ENCODE results near the gene TTC34.

TTC34 gene

DNA sequence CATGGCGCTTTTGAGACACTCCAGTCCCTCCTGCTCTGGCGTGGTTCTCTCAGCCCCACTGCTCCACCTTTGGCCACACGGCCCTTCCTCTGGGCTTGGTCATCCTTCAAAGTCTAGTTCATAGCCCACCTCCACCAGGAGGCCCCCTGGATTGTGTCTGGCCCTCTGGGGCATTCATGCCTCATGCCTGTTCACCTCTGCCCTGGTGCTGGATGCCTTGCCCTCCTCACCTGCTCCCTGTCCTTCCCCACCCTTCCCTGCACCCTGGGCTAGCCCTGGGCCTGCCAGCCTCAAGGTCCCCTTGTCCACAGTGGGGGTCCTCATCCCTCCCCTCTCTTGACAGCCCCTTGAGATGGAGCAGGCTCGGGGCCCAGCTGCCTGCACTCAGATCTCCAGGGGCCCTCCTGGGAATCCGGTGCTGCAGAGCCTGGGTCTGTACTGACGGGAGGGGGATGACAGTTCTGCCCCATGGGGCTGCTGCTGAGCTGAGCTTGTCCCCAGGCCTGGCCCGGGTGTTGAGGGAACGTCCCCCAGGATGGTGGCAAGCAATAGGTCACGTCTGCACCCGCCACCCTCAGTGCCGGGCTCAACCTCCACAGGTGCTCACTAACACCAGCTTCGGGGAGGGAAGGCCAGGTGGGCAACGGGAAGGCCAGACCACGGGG is 196.5 kb downstream of the TTC34 start:
- DNase-seq (ENCODE audit: low read depth in 2 of 2) = no peak

DNA sequence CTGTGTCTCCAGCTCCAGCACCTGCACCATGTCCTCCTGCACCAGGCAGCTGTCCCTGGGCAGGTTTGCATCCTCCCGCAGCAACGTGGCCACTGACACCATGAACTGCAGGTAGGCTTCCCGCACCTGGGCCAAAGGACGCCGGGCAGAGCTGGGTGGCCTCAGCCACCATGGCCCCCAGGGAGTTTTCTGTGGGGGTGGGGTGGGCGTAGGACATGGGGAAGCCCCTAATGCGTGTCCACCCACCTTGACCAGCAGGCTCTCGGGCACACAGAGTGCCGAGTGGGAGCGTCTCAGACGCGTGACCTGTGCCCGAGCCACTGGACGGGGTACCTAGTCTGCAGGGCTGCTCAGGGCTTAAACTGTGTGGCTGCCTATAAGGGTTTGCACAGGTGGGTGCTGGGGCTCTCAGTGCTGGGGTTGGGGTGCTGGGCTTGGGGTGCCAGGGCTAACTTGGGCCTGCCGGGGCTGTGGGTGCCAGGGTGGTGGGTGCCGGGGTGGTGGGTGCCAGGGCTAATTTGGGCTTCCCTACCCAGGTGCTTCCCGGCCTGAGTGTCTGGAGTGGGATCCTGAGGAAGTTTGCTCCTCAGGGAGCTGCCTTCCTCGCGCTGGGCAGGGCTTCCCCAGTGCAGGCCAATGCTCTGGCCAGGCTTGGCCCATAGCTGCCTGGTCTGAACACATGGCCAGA is 197.2 kb downstream of the TTC34 start:
- no peak for DNase-seq (ENCODE audit: low read depth in 2 of 2)

DNA sequence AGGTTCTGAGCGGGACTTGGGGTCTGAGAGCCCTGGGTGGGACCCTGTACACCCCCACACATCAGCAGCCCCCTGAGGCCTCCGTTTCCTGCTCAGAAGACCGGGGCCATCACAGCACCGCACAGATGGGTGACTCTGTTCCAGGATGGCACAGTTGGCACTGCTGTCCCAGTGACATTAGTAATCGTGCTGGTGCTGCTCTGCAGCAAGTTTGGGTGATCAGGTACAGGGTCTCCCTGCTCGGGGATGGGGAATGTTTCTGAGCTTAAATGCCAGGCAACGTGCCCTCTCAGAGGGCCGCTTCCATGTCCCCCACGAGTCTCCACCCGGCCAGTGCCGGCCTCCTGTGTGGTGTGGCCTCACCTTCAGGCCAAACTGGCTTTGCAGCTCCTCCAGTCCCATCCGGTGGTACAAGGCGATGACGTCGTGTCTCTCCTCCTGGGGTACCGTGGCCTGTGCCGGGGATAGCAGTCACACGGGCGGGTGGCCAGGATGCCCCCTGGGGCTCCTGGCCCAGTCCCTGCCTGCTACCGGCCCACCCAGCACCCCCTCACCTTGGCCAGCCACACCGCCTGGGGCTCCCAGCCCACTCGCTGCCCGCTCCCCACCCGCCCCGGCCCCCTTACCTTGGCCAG is 197.9 kb downstream of the TTC34 start:
- no peak for DNase-seq (ENCODE audit: low read depth in 2 of 2)

DNA sequence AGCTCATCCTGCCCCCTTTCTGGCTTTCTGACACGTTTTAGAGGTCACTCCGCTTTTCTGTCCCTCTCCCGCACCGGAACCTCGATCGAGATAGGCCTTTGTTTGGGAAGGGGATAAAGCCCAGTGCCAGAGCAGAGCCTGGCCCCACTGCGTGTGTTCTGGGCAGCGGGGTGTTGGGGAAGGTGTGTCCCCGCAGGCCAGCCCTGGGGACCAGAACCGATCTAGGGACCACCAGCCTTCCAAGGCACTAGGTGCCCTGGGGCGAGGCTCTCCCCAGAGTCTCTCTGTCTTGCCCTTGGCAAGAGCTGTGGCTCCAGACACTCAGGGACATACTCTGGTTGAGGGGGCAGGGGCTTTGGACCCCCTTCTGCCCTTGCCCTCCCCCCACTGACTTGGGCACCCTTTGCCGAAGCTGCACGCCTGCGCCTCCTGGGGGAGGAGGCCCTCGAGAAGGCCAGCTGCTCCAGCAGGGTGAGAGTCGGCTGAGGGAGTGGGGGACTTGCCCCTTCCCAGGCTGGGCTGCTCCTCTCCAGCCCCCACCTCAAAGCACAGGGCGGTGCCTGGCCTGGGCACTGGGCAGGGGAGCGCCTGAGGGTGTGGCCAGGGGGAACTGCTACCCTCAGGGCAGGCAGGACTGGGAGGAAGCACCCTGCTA is 198.5 kb downstream of the TTC34 start:
- DNase-seq (ENCODE audit: low read depth in 2 of 2) = no peak

DNA sequence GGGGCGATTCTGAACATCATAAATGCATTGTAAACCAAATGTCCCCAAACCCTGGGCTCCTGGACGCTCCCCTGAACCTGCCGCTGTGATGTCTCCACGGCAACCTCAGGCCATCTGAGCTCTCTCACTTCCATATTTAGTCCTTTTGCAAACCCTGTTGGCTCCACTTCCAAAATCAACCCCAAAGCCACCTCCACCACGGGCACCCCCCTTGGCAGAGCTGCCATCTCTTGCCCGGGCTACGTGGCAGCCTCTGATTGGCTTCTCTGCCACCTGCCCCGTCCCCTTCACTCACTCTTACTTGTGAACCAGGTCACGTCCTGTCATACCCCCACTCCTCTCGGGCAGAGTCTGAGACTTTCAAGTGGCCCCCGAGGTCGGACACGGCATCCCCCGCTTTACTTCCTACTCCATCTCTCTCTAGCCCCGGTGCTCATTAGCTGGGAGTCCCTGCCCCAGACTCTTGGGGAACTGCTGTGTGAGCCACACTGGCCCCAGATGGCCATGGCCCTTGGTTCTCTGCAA is 199.1 kb downstream of the TTC34 start:
- no peak for DNase-seq (ENCODE audit: low read depth in 2 of 2)

DNA sequence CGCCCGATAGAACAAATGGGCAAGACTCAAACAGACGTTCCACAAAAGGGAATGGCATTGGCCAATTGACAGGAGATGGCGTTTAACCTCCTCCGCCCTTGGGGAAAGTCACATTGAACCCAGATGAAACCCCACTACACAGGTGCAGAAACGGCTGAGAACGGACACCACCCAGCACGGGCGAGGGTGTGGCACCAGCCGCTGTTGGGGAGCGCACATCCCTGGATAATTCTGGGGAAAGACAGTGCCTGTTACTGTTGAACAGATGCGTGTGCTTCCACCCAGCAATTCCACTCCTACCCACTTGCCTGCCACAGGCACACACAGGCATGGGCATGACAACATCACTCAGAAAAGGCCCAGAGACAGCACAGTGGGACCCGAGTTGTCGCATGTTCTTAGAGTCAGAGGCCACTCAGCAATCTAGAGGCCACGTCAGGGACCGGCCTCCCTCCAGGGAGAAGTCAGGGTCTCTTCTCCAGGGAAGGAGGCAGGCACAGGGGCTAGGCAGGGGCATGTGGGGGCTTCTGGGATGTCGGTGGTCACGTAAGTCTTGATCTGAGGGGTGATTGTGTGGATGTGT is 199.7 kb downstream of the TTC34 start:
- DNase-seq (ENCODE audit: low read depth in 2 of 2) = no peak

DNA sequence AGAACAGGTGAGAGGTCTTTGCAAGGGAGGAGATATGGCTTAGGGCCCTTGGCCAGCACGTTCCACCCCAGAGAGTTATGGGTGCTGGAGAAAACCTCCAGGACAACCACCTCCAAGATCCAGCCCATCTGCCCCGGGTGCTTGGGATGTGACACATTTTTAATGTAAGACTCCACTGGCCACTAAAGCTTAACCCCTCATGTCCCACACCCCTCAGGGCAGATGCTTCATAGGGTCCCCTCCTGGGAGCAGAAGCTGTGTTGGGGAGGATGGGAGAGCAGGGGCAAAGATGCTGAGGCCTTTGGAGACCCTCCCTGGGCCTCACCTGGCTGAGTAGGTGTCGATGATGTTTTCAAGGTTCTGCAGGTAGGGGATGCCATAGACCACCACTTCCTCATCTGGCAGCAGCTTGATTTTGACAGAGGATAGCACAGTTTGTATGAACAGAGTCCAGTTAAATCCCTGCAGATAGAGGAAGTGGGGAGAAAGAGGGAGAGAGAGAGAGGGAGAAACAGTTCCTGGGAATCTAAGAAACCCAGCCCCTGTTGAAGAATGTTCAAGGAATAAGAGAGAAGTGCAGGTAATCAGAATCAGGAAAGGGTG is 203.1 kb downstream of the TTC34 start:
- DNase-seq (ENCODE audit: low read depth in 2 of 2) = no peak

DNA sequence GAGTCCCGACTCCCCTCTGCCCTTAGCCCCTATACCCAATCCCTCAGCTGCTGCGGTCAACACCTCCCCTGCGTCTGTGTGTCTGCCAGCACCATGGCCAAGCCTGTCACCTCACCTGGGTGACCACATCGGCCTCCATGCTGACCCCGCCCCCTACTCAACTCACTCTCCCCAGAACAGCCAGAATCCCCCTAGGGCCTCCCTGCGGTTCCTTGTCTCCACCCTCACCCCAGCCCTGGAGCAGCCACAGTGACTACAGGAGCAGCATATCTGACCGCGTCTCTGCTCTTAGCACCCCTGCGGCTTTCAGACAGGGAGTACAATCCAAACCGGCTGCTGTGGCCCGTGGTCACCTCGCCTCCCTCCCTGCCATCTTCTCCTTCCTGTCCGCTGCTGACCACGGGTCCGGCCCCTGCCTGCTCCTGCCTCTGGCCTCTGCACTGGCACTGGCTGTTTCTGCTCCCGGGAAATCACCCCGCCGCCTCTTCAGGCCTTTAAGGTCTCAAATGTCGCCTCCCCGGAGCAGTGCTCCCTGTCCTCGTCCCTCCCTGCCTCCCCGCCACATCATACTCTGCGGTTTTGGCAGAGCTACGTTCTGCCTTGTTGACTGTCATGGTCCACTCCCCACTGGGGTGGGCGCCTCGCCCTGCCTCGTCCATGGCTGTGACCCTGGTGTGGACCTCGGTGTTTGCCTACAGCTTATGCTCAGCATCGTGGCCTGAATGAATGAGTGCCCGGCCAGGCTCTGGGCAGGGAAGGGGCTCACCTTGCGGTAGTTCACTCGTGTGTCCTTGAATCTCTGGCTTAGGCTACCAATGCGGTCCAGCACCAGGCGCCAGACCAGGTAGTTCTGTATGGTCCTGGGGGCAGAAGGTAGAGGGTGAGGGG is 203.8 kb downstream of the TTC34 start:
- no peak for DNase-seq (ENCODE audit: low read depth in 2 of 2)

DNA sequence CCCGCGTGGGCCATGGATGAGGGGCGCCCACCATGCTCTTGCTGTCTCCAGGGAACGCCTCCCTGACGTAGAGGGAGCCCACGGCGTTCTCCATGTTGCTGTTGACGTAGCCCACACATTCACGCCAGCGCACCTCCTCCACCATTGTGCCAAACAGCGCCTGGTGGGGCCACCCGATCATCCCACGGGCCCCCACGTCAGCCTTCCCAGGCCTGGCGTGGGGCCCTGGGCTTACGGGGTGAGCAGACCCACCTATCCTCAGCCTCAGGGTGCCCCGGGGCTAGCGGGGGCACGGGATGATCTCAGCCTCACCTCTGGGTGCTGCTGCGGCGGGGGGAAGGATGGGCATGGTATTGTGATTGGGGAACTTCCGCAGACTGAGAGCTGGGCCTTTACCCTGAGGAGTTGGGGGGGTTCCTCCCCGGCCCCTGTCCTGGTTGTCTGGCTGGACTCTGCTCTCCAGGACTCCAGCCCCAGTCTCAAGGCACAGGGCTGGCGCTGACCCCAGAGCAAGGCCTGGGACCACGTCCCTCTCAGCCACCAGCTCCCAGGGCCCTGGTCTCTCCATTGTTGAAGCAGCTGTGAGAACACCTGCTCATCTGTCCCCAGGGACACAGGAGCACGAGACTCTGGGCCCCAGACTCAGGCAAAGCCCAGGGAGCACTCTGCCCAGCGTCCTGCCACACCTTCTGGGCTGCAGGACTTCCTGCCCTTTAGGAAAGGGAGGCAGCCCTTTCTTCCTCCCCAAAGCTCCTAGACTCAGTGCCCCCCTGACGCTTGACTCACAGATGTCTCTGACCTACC is 204.8 kb downstream of the TTC34 start:
- DNase-seq (ENCODE audit: low read depth in 2 of 2) = no peak

DNA sequence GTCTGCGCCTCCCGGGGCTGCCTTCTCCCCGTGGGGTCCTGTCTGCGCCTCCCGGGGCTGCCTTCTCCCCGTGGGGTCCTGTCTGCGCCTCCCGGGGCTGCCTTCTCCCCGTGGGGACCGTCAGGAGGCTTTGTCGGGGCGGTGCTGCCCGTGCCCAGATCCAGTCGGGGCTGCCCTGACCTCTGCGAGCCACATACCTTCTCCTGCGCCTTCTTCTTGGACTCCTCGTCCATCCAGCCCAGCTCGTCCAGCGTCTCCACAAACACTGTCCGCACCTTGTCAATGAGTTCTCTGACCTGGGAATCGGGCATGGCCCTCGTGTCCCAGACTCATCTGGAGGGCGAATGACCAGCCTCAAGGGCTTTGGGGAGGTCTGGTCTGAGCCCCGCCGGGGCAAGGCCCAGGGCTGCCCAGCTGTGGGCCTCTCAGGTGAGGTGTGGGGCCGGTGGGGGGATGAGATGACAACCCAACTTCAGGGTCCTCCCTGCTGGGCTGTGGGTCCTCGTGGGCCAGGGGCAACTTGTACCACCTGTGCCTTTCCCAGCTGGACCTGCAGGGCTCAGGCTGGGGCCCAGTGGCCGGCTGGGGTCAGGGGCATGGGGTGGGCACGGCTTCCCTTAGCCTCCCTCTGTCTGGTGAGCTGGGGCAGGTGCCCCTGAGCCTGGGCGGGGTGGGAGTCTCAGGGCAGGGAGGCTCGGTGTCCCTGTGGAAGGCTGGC is 205.5 kb downstream of the TTC34 start:
- no peak for DNase-seq (ENCODE audit: low read depth in 2 of 2)

DNA sequence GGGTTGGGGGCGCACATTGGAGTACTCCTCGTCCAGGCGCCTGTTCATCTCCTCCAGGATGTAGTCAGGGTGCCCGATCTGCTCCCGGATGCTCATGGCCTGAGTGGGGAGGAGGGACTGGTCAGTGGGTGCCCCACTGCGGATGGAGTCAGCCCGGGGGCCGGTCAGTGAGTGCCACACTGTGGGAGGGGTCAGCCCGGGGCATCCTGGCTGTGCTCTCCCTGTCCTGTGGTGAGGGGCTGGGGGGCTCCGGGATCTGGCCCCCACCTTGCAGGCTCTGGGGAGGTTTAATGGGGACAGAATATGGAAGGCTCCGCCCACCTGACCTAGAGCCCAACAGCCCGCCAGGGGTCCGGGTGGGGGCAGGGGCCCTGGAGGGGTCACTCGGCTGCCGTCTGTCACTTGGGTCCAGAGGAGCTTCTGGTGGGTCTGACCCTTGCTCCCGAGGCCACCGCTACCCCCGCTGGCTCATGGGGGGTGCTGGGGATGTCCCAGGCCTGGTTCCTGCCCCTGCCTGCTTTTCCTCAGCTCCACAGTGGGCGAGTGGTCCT is 206.2 kb downstream of the TTC34 start:
- no peak for DNase-seq (ENCODE audit: low read depth in 2 of 2)

DNA sequence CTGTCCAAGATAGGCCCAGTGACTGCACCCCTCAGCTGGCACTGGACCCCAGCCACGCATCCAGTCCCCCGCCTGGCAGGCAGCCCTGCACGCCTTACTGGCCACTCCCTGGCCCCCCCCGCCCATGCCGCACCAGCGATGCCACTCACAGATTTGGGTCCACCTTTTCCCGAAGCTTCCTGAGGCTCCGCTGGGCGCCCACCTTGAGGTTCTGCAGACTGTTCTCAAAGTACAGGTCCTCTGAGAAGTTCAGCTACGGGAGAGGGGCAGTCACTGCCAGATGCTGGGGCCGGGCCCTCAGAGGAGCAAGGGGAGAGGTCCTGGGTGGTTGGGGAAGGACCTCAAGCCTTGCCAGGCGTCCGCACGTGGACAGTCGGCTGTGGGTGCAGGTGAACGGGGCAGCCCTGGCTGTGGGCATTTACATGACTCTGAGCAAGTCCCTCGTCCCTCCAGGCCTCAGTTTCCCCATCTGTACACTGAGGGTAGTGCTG is 206.8 kb downstream of the TTC34 start:
- no peak for DNase-seq (ENCODE audit: low read depth in 2 of 2)

DNA sequence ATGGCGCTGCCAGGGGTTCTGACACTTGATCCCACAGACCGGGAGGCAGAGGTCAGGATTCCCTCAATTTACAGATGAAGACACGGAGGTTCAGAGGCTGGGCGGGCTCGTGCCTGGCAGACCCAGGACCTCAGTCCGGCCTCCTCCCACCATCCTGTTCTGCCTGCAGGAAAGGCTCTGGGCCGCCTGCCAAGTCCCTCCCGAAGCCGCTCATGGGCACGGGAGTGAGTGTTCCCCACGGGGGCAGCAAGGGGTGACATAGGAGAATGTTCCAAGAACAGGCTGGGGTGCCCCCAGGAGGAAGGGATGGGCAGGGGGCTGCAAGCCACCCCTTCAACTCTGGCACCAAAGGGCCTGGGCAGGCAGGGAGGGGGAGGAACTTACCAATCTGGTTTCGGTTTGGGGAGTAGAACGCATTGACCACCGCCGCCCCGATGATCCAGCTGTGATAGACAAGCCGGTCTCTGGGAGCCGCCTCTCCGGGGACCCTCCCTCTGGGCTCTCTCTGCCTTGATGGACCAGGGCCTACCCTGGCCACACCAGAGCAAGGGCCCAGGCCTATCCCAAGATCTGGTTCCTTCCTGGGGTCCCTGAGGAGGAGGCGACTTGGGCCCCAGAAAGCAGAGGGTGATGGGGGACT is 207.4 kb downstream of the TTC34 start:
- no peak for DNase-seq (ENCODE audit: low read depth in 2 of 2)

DNA sequence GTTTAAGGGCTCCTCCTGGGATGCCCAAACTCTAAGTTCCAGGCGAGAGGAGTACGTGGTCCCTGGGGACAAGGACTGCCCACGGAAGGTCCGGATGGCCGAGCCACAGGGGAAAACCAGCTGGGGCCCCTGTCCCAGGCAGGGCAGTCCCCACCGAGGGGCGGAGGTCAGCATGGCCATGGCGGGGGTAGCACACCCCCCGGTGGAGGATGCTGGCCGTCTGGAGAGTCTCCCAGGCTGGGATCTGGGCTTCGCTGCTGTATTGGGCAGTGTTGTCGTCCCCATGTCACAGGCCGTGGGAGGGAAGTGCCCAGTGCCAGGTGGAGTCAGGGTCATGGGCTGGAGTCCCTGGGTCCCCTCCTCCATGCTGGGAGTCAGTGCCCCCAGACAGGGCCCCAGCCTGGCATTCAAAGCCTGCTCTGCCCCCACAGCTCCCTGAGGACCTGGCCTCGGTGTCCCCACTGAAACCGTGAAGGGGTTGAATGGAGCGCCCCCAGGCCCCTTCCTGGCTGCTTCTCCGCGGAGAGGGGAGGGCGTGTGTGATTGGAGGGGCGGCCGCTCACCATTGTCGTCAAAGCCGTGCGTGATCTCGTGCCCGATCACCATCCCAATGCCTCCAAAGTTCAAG is 208.1 kb downstream of the TTC34 start:
- no peak for DNase-seq (ENCODE audit: low read depth in 2 of 2)

DNA sequence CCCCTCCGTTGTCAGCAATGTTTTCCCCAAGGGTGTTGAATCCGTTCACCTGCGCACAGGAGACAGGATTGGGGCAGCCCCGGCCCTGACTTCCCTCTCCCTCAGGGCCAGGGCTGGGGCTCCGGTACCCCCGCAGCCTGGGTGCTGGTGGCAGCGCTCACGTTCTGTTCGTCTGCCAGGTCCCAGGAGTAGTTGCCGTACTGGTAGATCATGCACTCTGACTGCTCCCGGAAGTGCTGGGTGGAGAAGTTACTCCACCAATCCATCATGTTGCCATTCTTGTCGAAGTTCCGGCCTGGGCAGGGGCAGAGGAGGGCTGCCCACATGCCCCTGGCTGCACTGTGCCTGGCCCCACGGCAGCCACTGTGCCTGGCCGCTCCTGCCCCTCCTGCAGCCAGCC is 208.8 kb downstream of the TTC34 start:
- DNase-seq (ENCODE audit: low read depth in 2 of 2) = no peak

DNA sequence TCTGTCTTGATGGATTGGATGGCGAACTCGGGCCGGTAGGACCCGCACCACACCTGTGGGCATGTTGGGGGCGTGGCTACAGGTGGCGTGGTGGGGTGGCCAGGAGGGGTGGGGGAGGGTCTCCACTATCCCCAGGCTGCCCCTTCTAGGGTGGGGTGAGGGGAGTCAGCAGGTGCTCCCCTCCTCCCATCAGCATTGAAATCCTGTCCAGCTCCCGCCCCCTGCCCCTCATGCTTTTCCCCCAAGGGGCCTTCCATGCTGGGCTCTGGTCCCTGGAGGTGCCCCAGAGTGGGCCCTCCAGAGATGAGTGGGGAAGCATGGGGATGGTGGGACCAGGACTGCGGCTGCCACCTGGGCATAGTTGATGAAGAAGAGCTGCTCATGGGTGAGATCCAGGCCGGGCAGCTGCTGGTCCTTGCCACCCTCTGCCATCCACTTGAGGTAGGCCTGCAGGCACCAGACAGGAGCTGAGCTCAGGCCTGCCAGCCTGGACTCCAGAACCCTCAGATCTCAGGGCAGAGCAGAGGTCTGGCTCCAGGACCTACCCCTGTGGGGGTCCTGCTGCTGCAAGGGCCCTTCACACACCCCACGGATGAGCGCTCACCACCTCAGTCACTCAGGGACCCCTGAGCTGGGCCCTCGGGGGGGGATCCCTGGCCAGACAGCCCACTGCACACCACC is 209.8 kb downstream of the TTC34 start:
- no peak for DNase-seq (ENCODE audit: low read depth in 2 of 2)

DNA sequence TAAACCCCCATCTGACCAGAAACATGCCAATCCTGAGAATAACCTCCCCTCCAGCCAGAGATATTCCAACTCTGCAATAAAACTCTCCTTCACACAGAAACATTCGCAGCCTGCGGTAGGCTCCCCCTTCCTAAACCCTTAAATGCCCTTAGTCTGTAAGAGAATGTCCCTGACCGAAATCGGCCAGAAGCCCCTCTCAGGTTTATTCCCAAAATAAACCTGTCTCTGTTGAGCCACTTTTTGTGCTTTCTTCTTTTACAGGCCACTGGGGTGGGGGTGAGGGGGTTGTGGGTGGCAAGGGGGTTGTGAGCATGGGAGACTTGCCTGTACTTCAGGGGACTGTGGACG is 210.3 kb downstream of the TTC34 start:
- no peak for DNase-seq (ENCODE audit: low read depth in 2 of 2)

Measured in stimulated activated CD8-positive, alpha-beta memory T cell treated with anti-CD3 and anti-CD28 coated beads, Interleukin-7, amount 100 ng/mL, for 1 hour (primary cell).